Cardiac muscle cell (in vitro differentiated cells and primary cell): ENCODE results near the gene MFRP. TPM values are rescaled to one million over a fixed set of nuclear protein-coding genes. Genes with fewer than 3 reads are reported as not detected.

Experiments used
- DNase-seq, 2 donors: peaks; one replicate each; pipeline versions ENCODE4 v3.0.0 to v3.0.0-alpha.2; 2010 to 2017; ENCODE audit warnings: low read depth in 1 of 2, low spot score in 1 of 2
- H3K27ac ChIP-seq: fragments of 200-600 bp; sonication (generic); 2 replicates; pipeline ENCODE4 v1.5.1; 2016
- H3K27me3 ChIP-seq: fragments of 200-600 bp; sonication (generic); 2 replicates; pipeline ENCODE4 v1.6.0; 2016; ENCODE audit warnings: control low read depth
- H3K36me3 ChIP-seq: fragments of 200-600 bp; sonication (generic); 2 replicates; pipeline ENCODE4 v1.5.1; 2016; ENCODE audit warnings: control low read depth
- H3K4me1 ChIP-seq: fragments of 200-600 bp; sonication (generic); 2 replicates; pipeline ENCODE4 v1.8.1; 2017; ENCODE audit warnings: low read depth, mild to moderate bottlenecking, mixed run types
- H3K4me3 ChIP-seq: fragments of 200-600 bp; sonication (generic); 2 replicates; pipeline ENCODE4 v1.5.1; 2016; ENCODE audit warnings: mild to moderate bottlenecking
- H3K9me3 ChIP-seq: fragments of 200-600 bp; sonication (generic); 2 replicates; pipeline ENCODE4 v1.5.1; 2017; ENCODE audit warnings: low read depth, mild to moderate bottlenecking, control low read depth
- CTCF ChIP-seq: IDR thresholded peaks from 2 replicates; pipeline ENCODE4 v1.5.1; 2012; ENCODE audit warnings: low read depth, mild to moderate bottlenecking, low read length
- polyA plus RNA-seq: library from polyadenylated mRNA; unstranded; fragments of >200 nt; fragmentation: Nextera tagmentation; extraction: Ambion mirVana; gene quantifications from 2 replicates; pipeline ENCODE4 v1.2.1, GENCODE V29; 2016
- total RNA-seq: library from RNA; depleted of rRNA; stranded (reverse); fragments of >200 nt; gene quantifications from 2 replicates; pipeline ENCODE4 v1.2.3, GENCODE V29; 2016

The MFRP gene
- total and polyA plus RNA-seq, 2 experiments from 2014 or later, result not detected

GRCh38 chr11:119316729-119317591 is 29.5 kb downstream of the MFRP start, which contains the start of gene MCAM:
Gene MCAM (minus strand): TSS chr11:119317130. CDS start chr11:119317101, 29 bp downstream.
- H3K27ac ChIP-seq, result no peak within 1 kb of the TSS
- TF ChIP-seq CTCF, result no peak
- H3K36me3 ChIP-seq, result no peaks in the 10 kb centered on the region
- H3K4me1 ChIP-seq, result peaks cover 46% of the 10 kb centered on the region
- H3K27me3 ChIP-seq, result peaks cover 24% of the 10 kb centered on the region
- no peaks in the 10 kb centered on the region for H3K9me3 ChIP-seq
- DNase-seq, result peak; percentile 51 to 82
- peak within 1 kb of the TSS; percentile 35 for H3K4me3 ChIP-seq

- Histone ChIP-seq H3K9me3 (no peaks in the 10 kb centered on the region), H3K27me3 (peaks cover 24% of the 10 kb centered on the region), H3K36me3 (no peaks in the 10 kb centered on the region), H3K27ac (no peak overlapping the region), H3K4me1 (peaks cover 43% of the 10 kb centered on the region), H3K4me3 (peak overlapping the region; percentile 35)
- no peak for TF ChIP-seq CTCF
- peak in 1 of 2 donors; percentile 36 for DNase-seq
These were observed 30.3 kb downstream of the MFRP start for GRCh38 chr11:119316016-119316728.

GRCh38 chr11:119315131-119316015 is 31.1 kb downstream of the MFRP start:
- peak in 1 of 2 donors; percentile 25 for DNase-seq
- no peak for TF ChIP-seq CTCF
- Histone ChIP-seq H3K4me3 (peak overlapping the region; percentile 35), H3K9me3 (no peaks in the 10 kb centered on the region), H3K27ac (no peak overlapping the region), H3K27me3 (peaks cover 24% of the 10 kb centered on the region), H3K4me1 (peaks cover 36% of the 10 kb centered on the region), H3K36me3 (no peaks in the 10 kb centered on the region)

- no peak overlapping the region for H3K4me3 ChIP-seq
- DNase-seq, result no peak
- no peak for TF ChIP-seq CTCF
- H3K36me3 ChIP-seq, result no peaks in the 10 kb centered on the region
- H3K27me3 ChIP-seq, result peaks cover 24% of the 10 kb centered on the region
- H3K27ac ChIP-seq, result no peak overlapping the region
- peaks cover 29% of the 10 kb centered on the region for H3K4me1 ChIP-seq
- H3K9me3 ChIP-seq, result no peaks in the 10 kb centered on the region
These were observed 31.8 kb downstream of the MFRP start for GRCh38 chr11:119314726-119315125.

GRCh38 chr11:119310682-119311052 is 35.8 kb downstream of the MFRP start:
- Histone ChIP-seq H3K9me3 (no peaks in the 10 kb centered on the region), H3K27ac (no peak overlapping the region), H3K4me1 (peaks cover 1% of the 10 kb centered on the region), H3K4me3 (no peak overlapping the region), H3K36me3 (no peaks in the 10 kb centered on the region), H3K27me3 (peaks cover 14% of the 10 kb centered on the region)
- DNase-seq, result no peak
- TF ChIP-seq CTCF, result no peak
